Stimulated activated CD4-positive, alpha-beta T cell treated with anti-CD3 and anti-CD28 coated beads, Interleukin-15, amount 100 ng/mL, for 24 hours (primary cell): ENCODE results near the gene NECTIN1.

Experiments used
- DNase-seq: peaks from one replicate; pipeline ENCODE4 v3.0.0-alpha.2; 2020

The NECTIN1 gene

DNA sequence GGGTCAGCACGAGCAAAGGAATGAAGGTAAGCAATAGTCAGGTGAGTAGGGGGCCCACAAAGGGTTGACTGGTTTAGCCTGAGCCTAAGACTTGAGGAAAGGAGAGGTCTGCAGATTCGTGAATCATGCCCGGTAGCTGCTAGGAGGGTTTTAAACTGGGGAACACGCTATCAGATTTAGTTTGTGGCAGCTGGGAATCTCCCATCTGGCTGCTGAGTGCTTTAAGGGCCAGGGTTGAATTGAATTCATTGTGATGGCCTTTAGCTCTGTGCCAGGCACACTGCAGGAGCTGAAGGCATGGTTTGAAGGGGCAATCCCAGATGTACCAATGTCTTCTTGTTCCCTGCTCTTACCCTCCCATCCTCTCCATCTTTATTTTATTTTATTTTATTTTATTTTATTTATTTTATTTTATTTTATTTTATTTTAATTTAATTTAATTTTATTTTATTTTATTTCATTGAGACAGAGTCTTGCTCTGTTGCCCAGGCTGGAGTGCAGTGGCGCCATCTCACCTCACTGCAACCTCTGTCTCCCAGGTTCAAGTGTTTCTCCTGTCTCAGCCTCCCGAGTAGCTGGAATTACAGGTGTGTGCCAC, 1.9 kb upstream of the NECTIN1 start:
- no peak for DNase-seq

DNA sequence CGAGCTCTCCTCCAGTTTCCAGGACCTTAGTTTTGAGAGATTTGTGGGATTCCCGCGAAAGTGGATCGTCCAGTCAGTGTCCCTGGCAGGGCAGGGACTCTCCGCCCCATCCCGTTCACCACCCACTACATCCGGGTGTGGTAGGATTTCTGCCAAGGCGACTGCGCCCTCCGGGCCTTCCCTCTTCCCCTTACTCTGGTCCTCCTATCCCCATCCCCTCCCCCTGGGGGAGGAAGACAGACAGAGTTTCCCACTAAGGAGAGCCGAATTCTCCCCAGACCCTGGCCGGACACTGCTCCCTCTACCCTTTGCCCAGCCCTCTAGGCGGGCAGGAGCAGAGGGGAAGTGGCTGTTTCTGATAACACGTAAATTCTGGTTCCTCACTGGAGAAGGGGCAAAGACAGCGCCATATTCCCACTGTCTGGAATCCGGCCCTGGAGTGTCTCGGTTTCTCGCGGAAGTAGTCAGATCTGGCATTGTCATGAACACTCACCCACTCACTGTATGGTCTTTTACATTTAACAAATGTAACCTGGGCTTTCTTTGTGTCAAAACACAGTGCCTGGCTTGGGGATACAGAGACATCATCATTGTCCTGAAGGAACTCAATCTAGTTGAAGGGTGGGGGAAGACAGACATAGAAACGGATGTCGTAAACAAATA, 1.1 kb upstream of the NECTIN1 start:
- peak; percentile 20 for DNase-seq

DNA sequence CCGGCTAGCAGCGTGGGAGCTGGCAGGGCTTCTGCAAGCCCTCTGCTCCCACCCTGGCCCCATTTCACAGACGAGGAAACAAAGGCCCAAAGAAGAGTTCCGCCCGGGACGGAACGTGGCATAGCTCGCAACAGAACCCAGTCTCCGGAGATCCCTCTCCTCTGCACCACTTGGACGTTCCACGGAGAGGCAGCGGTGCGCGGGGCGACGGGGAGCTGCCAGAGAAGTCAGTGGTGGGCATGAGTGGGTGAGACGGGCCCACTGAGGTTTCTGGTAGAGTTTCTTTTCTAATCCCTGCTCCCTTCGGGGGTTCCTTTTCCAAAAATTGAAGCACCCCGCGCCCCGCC, 554 bp upstream of the NECTIN1 start:
- no peak for DNase-seq

DNA sequence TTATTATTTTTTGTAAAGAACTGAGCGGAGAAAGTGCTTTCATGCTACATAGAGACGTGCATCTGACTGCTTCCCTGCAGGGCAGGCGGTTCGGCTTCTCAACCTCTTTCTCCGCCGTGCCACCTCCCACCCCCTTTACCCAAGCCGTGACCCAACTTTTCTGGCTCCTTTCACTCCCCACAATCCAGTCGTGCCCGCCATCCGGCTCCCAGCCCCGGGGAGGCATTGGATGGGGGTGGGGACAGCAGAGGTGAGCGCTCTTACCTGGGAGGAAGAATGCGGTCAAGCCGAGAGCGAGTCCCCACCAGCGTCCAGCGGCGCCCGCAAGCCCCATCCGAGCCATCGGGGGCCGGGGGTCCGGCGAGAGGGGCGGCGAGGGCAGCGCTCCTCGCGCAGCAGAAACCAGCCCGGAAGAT, 781 bp downstream of the NECTIN1 start:
- peak; percentile 36 for DNase-seq

DNA sequence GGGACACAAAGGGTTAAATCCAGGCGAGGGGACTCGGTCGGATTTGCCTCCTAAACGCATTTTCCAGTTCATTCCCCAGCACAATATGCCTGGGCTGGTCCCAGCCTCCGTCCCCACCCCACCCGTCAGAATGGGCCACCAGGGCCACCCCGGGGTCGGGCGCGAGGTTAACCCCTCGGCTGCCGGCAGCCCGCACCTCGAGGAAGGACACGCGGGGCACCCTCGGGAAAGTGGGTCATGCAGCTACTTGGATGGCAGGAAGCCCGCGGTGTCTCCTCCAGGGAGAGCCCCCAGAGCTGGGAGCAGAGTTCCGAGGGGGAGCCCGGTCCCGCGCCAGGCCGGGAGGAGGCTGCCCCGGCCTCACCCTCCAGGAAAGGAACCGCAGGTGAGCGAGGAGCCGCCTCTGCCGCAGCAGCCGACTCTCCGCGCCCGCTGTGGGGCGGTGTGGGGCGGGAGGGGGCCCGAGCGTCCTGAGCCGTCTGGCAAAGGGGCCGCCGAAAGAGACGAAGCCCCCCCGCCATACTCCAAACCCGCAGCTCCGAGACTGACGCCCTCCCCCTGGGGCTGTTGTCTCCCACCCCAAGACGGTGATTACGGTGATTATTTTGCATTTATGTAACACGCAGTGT, 1.4 kb downstream of the NECTIN1 start:
- peak; percentile 42 for DNase-seq

DNA sequence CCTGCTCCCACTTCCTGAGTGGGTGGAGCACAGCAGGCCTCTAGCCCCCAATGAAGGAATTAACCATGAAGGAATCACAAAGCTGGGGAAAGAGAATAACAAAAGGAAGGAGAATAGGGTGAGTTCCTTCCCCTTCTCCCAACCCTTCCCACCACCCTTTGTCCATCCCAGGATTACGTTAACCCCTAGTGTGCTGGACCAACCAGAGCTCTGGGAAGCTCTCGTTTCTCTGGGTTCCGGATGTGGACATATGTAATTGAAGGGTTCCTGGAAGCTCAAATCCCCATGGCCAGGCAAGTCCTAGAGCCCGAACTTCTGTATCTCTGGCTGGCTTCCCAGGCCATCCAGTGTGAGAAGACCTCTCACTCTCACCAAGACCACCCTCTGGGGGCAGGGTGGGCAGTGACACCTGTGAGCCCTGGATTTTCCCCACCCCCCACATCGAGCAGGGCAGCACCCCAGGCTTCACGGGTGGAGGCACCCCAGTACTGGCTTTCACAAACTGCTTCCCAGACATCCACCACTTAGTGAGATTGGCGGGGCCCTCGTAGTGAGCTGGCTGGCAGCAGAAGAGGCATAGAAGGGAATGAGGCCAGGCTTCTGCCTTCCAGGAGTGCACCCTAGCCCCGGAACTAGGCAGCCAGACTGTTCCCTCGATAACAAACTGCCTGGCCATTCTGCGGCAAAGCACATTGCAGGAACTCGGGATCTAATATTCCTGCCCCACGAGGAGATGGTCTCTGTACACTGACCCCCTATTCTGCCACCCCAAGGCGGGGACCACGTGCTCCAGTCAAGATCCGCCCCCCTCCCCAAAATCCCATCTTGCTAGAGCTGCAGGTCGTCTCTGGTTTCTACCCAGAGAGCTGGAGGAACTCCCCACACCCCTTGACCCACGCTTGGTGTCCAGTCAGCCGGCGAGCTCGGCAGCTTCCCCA, 2.1 kb downstream of the NECTIN1 start:
- no peak for DNase-seq

DNA sequence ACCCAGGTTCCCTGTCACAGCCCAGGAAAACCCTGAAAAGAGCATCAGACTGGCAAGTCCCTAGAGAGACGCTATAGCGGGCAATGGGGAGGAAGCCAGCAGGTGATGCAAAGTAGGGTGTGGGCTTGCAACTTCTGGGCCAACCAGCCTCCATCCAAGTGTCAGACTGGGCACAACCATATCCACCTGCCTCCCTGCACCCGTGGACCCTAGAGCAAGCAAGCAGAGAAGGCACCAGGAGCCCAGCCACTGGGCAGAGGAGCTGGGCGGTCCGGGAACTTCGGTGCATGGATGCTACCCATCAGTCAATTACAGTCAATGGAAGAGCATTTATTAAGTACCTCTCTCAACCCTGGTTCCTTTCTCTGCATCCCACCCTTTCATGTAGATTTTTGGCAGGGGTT, 2.8 kb downstream of the NECTIN1 start:
- DNase-seq = no peak

DNA sequence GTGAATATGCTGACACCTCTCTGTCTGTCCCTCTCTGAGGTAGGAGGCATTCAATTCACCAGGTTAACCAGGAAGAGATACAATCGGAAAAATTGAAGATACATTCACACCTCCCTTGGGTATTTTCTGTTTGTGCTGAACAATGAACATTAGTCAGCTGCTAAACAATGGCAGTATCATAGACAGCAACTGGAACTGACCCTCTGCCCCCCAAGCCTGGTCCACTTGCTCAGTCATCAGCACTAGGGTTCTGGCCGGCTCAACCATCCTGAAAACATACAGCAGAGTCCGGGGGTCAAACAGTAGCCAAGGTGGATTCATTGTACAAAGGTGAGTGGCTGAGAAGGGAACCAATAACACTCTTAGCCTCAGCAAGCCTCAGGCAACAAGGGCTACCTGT, 4.0 kb downstream of the NECTIN1 start:
- DNase-seq = no peak

DNA sequence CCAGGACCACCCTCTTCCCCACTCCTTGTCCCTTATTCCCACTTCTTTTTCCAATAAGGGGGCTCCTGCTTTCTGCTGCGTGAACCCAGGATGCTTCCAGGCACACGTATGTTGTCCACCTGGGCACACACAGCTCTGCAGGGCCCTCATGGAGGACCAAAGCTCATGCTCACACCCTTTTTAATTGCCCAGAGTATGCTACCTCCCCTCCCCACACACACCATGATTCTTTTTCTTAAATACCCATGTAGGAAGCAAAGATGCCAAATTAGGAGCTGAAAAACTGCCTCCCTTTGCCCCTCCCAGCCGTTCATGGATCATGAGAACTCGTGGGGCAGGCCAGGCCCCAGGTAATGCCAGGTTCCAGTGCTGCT, 5.1 kb downstream of the NECTIN1 start:
- no peak for DNase-seq

DNA sequence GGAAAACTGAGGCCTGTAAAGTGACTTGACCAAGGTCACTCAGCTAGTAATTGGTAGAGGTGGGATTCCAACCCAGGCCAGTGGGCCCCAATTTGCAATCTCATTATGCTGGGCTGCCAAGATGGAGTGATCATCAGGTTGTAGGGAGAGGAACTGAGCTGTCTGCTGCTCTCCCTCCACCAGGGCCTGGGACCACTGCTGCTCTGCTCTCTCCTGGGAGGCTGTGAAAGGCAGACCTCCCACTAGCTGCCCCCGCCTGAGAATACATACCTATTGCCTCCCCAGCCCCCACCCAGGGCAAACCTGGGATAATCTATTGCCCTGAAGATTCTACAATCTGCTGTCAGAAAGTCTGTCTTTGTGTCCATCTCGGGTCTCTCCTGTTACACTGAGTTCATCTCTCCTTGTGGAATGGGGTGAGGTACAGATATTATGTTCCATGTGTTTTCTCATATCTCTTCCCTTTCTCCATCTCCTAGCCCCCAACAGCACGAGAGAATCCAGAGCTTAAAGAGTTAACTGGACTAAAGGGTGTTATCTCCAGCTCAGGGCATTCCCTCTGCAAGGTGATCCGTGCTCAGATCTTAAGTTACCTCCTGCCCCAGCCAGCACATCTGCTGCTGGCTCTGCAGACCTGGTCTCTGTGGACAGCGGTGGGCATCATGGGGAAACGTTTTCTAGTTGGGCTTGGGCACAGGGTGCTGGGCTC, 5.6 kb downstream of the NECTIN1 start:
- DNase-seq = no peak

DNA sequence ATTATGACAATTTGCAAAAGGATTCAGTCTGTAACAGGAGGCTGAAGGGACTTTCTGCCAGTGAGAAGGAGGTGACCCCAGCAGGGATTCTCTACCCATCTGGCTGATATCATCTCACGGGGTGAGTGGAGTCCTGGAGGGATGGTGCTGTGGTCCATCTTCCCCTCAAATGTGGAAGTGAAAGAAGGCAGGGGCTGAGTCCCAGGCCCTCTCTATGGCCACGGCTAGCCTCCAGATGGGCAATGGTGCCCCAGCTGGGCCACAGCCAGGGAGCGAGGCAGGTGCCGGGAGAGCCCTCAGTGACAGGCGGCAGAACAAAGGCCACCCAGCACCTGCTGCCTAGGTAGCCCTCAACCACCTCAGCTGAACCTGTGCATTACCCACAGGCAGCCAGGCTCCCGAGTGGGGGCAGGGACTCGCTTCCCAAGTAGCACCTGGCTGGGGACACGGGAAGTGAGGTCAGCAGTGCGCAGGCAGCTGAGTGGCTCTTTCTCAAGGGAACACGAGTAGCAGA, 6.7 kb downstream of the NECTIN1 start:
- DNase-seq = no peak

DNA sequence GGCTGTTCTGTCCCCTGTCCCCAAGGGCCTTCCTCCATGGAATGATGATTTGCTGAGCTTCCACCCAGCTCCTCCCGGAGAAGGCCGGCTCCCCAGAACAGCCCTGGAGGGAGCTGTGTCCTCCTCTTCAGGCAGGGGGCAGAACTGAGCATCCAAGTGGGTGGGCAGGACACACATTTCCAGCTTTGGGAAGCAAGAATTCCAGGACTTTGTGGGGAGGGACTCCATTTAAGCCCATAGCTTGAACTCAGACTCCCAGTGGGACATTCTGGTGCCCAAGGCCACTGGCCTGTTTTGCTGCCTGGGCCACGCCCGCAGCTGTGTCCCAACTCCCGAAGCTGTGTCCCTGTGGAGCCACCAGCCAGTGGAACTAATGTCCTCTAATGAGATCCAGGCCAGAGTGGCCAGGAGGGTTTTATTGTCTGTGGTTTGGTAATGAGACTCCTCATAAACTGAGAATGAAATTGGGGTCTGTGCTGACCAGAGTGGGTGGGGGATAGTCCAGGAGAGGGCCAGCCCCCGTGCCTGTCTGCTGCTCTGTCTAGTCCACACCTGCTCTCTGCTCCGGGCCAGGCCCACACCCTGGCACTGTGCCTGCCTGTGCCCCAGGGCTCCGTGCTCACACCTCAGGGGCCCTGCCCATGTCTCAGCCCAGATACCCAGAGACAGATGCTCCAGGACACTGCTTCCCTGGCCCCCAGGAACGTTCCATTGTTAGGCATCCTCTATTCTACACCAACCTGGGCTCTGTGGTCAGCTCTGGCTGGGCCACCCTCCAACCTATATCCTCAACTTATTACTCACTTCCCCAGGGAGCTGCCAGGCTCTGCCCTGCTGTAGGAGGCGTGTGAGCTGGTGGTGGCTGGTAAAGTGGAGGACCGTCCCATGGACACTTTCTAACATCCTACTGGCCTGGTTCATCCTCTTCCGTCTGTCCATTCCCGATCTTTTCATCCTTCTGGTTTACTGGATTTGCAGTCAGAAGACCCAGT, 7.6 kb downstream of the NECTIN1 start:
- DNase-seq = no peak

DNA sequence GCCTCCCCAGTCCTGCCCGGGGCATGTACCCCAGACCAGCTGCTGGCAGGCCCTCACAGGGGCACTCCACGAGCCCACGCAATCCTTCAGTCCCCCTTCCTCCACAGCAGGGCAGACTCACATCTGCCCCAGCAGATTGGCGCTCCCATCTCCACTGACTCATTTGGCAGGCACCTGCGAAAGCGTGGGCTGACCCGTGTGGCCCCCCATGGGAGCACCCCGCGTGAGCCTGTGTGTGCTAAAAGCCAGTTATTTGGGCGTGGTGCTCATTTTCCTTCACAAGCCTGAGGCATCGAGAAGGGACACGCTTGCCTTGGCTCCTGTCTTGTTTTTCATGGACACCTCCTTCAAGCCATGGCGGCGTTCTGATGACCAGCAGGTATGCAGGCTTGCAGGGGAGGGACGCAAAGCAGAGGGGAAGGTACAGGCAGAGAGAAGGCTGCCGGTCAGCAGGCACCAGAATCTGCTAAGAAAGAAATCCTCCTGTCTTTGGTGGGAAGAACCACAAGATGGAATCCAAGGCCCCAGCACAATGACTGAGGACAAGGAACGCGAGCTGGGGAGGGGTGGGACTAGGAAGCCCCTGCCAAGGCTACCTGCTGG, 8.6 kb downstream of the NECTIN1 start:
- DNase-seq = no peak

DNA sequence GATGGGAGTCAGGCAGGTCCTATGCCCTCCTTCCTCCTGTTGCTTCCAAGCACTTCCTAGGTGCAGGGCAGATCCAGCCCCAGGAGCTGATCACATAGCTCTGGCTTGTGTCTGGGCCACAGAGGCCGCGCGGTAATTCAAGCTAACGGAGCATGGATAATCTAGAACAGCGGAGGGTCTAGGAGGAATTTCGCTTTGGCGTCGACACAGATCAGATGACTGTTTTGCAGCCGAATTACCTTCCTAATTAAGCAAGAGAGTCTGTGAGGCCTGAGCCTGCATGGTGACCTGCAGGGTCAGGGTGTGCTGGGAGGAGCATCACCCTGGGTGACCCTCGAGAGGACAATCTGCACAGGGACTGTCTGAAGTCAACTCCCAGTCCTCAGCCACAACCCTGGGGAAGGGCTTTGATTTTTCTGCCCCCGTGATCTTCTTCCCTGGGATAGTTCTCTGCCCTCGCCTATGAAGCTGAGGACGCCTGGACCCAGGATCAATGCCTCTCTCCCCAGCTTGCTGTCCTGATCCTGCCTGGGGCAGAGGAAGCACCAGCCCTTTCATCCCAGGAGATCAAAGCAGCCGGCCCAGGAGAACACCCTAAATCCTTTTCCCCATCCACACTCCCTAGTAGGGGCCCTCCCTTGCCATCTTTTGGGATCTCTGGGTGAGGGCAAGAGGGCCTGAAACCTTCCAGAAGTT, 11.0 kb downstream of the NECTIN1 start:
- DNase-seq = no peak

DNA sequence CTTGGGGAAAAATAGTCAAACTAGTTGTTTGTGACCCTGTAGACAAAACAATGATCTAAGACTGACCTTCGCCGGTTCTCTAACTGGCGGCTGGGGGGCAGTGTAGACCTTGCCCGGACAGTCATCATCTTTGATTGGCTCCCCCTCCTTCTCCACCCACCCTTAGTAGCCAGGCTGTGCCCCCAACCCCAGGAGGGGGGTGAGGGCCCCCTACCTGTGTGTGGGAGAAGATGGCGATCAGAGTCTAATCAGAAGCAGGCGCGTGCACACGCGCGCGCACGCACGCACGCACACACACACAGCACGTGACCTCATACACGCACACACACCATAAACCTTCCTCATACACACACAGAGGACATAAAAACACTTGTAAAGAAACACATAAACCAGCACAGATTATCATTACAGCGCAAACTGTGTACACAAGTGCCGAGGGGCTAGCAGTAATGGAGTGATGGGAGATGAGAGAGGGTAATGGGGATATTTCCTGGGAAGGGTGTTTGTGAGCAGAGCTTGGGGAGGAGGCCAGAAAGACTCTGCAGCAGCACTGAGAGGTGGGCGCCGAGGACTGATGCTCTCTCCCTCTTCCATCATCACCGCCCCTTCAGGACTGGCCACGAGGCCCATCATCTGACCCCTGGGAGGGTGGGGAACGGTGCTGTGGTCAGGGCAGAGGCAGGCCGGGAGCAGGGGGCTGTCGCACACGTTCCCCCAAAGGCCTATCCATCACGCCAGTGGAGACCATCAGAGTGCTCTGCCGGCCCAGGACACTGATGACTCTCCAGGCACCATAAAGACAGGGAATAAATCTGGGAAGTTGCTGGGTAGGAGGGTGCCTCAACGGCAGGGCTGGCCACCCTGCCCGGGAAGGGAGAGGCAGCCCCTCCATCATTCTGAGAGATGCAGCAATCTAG, 12.2 kb downstream of the NECTIN1 start:
- no peak for DNase-seq

DNA sequence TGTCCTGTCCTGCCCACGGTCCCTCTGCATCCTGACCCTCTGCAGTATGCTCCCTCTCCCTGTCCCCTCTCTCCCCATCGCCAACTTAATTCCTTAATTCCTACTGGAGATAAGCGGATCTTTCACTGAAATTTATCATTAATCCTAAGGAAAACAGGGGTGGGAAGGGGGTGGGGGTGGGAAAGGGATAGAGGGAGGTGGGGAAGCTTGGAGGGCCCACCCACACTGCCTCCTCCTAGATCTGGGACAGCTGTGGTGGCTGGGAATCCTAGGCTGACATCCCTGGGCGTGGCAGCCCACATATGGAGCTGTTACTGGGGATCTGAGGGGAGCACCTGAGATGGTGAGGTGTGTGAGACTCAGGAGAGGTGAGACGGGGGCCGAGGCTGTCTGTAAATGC, 14.4 kb downstream of the NECTIN1 start:
- DNase-seq = no peak

DNA sequence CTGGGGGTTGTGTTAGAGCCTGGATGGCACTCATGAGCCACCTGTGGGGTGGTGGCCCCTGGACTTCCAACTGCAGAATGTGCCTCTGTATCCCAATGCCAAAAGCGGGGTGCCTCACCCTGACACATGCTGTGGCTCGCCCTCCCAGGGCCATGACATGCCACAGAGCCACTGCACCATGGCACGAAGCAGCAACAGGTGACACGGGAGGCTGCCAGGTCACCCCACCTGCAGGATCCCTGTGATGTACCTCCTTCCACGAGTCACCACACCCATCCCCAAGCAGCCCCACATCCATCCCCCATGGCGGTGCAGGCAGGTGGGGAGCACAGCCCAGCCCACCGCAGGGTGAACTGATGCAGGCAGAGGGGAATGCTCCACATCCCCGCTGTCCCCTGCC, 14.8 kb downstream of the NECTIN1 start:
- no peak for DNase-seq

DNA sequence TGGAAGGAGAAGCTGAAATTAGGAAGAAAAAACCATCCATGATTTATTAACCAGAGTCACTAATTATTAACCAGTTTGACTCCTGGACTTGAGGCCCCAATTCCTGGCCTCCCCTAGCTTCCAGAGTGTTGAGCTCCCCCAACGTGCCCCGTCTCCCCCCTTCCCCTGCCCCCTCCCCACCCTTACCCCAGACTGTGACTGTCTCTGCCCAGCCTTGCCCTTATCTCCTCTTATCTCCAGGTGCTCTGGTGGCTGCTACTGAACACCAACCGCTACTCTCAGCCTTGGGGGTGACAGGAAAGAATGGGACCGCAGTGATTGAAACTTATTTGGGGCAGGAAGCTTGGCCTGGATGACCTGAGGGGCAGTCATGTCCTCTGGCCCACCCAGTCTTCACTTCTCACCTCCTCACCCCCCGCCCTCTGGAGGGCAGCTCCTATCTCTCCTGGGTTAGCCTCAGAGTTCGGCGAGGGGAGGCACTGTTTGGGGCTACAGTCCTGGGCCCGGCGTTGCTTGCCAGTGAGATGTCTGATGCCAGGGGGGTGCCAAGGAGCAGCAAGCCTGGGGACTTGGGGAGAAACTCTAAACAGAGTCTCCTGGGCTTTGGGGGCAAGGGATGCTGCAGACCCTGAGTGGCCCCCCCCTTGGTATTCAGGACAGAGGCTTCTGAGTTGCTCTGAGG, 15.5 kb downstream of the NECTIN1 start:
- no peak for DNase-seq
